A549 (cell line): ENCODE results near the gene RIPOR1. TPM values are rescaled to one million over a fixed set of nuclear protein-coding genes. Genes with fewer than 3 reads are reported as not detected.
"Not testable (repeated sequence)": the region's sequence is repeated elsewhere in the genome, so short reads cannot be mapped to it uniquely, and the experiment has no call there.

Experiments used
- ATAC-seq, 2 experiments: fragments of 200-7000 bp in 1 of 2; fragments of >200 bp in 1 of 2; cut with Nextera tagmentation in 1 of 2; cut with Tn5 transposase in 1 of 2; 3 replicates each; pipeline versions ENCODE4 v1.8.0 to v1.9.1; 2018 to 2020; ENCODE audit warnings: mild to moderate bottlenecking in 1 of 2, moderate library complexity in 1 of 2
- CTCF ChIA-PET: fragments of 300-600 bp; sonication (Branson Sonifier 250); formaldehyde crosslinking; extraction: SDS; loops from one replicate; lab custom pipeline; 2021; ENCODE audit warnings: antibody characterized with exemption, inconsistent platforms; lab: Yijun Ruan, JAX
- POLR2A ChIA-PET: fragments of 350-600 bp; formaldehyde crosslinking; extraction: SDS; loops from one replicate; lab custom pipeline; 2021; ENCODE audit warnings: antibody characterized with exemption, inconsistent platforms; lab: Yijun Ruan, JAX
- DNase-seq, 2 experiments: peaks; one replicate each; pipeline versions ENCODE4 v3.0.0 to v3.0.0-alpha.2; 2011 to 2016; ENCODE audit warnings: low read depth in 1 of 2, low spot score in 1 of 2
- FAIRE-seq: peaks from 2 replicates; lab custom pipeline; 2011; peaks lifted over from hg19 to GRCh38; lab: Jason Lieb, UNC
- H3K27ac ChIP-seq, 2 experiments: fragments of >200 bp; sonication (Bioruptor Twin); formaldehyde crosslinking; 3 replicates each; pipeline ENCODE4 v1.5.1; 2016 to 2017
- H3K4me1 ChIP-seq: fragments of >200 bp; sonication (Bioruptor Twin); formaldehyde crosslinking; 3 replicates; pipeline ENCODE4 v1.6.1; 2016
- H3K4me2 ChIP-seq: fragments of >200 bp; sonication (Bioruptor Twin); formaldehyde crosslinking; 3 replicates; pipeline ENCODE4 v1.6.1; 2016
- H3K4me3 ChIP-seq: fragments of >200 bp; sonication (Bioruptor Twin); formaldehyde crosslinking; 3 replicates; pipeline ENCODE4 v1.5.1; 2016
- H3K9me3 ChIP-seq: fragments of >200 bp; sonication (Bioruptor Twin); formaldehyde crosslinking; 3 replicates; pipeline ENCODE4 v1.6.1; 2016
- BCL3 ChIP-seq: fragments of >200 bp; sonication (Bioruptor Twin); formaldehyde crosslinking; IDR thresholded peaks from 3 replicates; pipeline ENCODE4 v1.6.1; 2016
- CBX2 ChIP-seq: fragments of 200-600 bp; sonication (generic); IDR thresholded peaks from 2 replicates; pipeline ENCODE4 v1.6.1; 2016; ENCODE audit warnings: low read depth, mild to moderate bottlenecking, borderline replicate concordance
- CEBPB ChIP-seq, 2 experiments: fragments of >200 bp in 1 of 2; sonication (Bioruptor Twin) in 1 of 2; formaldehyde crosslinking in 1 of 2; IDR thresholded peaks; 2 replicates each; pipeline ENCODE4 v1.6.1; 2012 to 2016
- FOSL2 ChIP-seq, 2 experiments: fragments of 450-650 bp in 1 of 2; fragments of >200 bp in 1 of 2; sonication (Bioruptor Twin) in 1 of 2; formaldehyde crosslinking; IDR thresholded peaks; 2 replicates each; pipeline versions ENCODE4 v1.5.0 to v1.6.1; 2016 to 2020; ENCODE audit warnings: mild to moderate bottlenecking in 1 of 2, moderate library complexity in 1 of 2
- HEYL ChIP-seq: fragments of 250-450 bp; sonication (Bioruptor Pico); IDR thresholded peaks from 2 replicates; pipeline ENCODE4 v1.8.0; 2021; ENCODE audit warnings: mild to moderate bottlenecking, moderate library complexity
- HOXB13 ChIP-seq: fragments of 250-450 bp; sonication (Bioruptor Pico); IDR thresholded peaks from 2 replicates; pipeline ENCODE4 v1.5.0; 2020; ENCODE audit warnings: low read depth, mild to moderate bottlenecking, moderate library complexity
- HOXB5 ChIP-seq: fragments of 250-450 bp; sonication (Bioruptor Pico); IDR thresholded peaks from 2 replicates; pipeline ENCODE4 v1.5.0; 2020; ENCODE audit warnings: mild to moderate bottlenecking, moderate library complexity
- KDM1A ChIP-seq: fragments of 200-600 bp; sonication (generic); IDR thresholded peaks from 2 replicates; pipeline ENCODE4 v1.6.1; 2016; ENCODE audit warnings: low read depth, mild to moderate bottlenecking
- MAZ ChIP-seq: fragments of 150-350 bp; IDR thresholded peaks from 2 replicates; pipeline ENCODE4 v1.6.1; 2014; ENCODE audit warnings: antibody characterized with exemption, low read depth, low read length, borderline replicate concordance
- NPAS2 ChIP-seq: fragments of 250-450 bp; sonication (Bioruptor Pico); IDR thresholded peaks from 2 replicates; pipeline ENCODE4 v1.8.0; 2022; ENCODE audit warnings: mild to moderate bottlenecking, moderate library complexity, borderline replicate concordance
- NR3C1 ChIP-seq: fragments of >200 bp; sonication (Bioruptor Twin); formaldehyde crosslinking; IDR thresholded peaks from 3 replicates; pipeline ENCODE4 v1.6.1; 2017
- REST ChIP-seq: fragments of 200-600 bp; sonication (generic); IDR thresholded peaks from 2 replicates; pipeline ENCODE4 v1.6.1; 2016; ENCODE audit warnings: antibody characterized with exemption, mild to moderate bottlenecking, moderate library complexity
- RFX5 ChIP-seq: fragments of 450-650 bp; IDR thresholded peaks from 2 replicates; pipeline ENCODE4 v1.7.1; 2014; ENCODE audit warnings: antibody characterized with exemption, mild to moderate bottlenecking, moderate library complexity
- SREBF2 ChIP-seq: fragments of 450-650 bp; IDR thresholded peaks from 2 replicates; pipeline ENCODE4 v1.6.1; 2014; ENCODE audit warnings: mild to moderate bottlenecking, moderate library complexity
- TP53 ChIP-seq: fragments of 250-450 bp; sonication (Bioruptor Pico); IDR thresholded peaks from 2 replicates; pipeline ENCODE4 v1.5.0; 2021; ENCODE audit warnings: mild to moderate bottlenecking, moderate library complexity
- ZC3H11A ChIP-seq: fragments of 450-650 bp; IDR thresholded peaks from 2 replicates; pipeline ENCODE4 v1.6.1; 2014; ENCODE audit warnings: antibody characterized with exemption, mild to moderate bottlenecking
- ZSCAN20 ChIP-seq: fragments of 250-450 bp; sonication (Bioruptor Pico); IDR thresholded peaks from 2 replicates; pipeline ENCODE4 v1.8.0; 2022; ENCODE audit warnings: mild to moderate bottlenecking, moderate library complexity
- WGBS: methylation state at CpG from one replicate; pipeline ENCODE4 v1.1.6; 2017; ENCODE audit errors: missing lambda C conversion rate; 5-methylcytosine and 5-hydroxymethylcytosine counted together
- polyA plus RNA-seq, 4 experiments: library from polyadenylated mRNA; depleted of rRNA in 3 of 4; stranded (reverse); fragments of >200 nt; fragmentation: RNase III in 1 of 4; extraction: RNeasy Plus Mini Kit Qiagen cat#74134 plus additional on column Dnase treatment in 1 of 4; gene quantifications; 2 replicates in 3 of 4; 3 replicates in 1 of 4; pipeline ENCODE4 v1.2.3, GENCODE V29; 2011 to 2017
- TF ChIP-seq, protein P1 (sequence below): IDR thresholded peaks from 2 replicates; pipeline ENCODE4 v1.6.1; 2012
- TF ChIP-seq, protein P2 (sequence below): fragments of 150-350 bp; IDR thresholded peaks from 2 replicates; pipeline ENCODE4 v1.6.1; 2014; ENCODE audit warnings: low read depth, mild to moderate bottlenecking, low read length

Gene RIPOR1
- polyA plus RNA-seq, 2 of the 4 experiments (the other 2 are of a cell fraction) = 7.2 to 23.0 TPM

DNA sequence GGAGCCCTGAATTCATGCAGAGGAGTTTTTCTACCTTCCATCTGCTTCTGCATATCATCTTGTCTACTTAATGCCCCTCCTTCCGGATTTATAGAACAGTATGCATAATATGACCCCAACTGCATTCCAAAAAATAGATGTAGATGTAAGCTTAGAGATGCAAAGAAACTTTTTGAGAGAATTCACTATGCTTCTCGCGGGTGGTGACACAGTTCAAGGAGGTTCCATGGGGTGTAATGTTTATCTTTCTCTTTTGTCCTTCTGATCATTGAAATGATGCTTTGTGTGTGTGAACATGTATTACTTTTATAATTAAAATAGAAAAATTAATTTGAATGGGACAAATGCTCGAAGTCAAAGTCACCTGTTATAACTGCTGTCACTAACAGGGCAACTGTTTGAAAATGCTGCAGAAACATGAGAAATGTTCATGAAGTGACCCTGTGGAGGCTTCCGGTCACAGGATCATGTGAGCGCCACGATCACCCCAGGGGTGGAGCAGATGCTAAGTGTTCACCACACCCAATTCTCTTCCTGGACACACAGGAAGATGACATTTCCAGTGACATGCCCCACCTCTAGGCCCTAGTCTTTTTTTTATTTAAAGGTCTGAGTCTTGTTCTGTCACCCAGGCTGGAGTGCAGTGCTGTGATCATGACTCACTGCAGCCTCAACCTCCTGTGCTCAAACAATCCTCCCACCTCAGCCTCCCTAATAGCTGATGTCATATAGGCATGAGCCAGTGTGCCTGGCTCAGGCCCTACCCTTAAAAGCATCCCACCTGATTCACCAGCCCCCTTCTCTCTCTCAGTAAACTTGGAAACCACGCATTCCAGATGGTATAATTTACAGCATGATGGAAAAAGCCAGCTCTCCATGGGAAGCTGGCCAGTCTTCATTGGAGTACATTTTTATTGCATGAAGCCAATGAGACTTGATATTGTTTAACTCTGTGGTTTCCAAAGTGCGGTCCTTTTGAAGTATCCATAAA is 24.3 kb upstream of the RIPOR1 start:
- no peaks in the 10 kb centered on the region for H3K9me3 ChIP-seq
- ATAC-seq = peak; percentile 24 to 28; a peak in 3 of 6 replicates
- CTCF ChIA-PET = interaction anchor here (0.6 to 6.0 kb wide), 8 partner anchors 10 to 163 kb away, joined by 3 to 38 read pairs (median 4); partner anchors contain the start of gene CARMIL2
- no peak for TF ChIP-seq SREBF2
- no peak for TF ChIP-seq HOXB5 (CRISPR knock-in tag)
- TF ChIP-seq KDM1A = no peak
- TF ChIP-seq, protein P1, sequence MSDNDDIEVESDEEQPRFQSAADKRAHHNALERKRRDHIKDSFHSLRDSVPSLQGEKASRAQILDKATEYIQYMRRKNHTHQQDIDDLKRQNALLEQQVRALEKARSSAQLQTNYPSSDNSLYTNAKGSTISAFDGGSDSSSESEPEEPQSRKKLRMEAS = no peak
- TF ChIP-seq HEYL (CRISPR knock-in tag) = no peak
- TF ChIP-seq, all 56 proteins: peak for 0
- 74% methylated on average over 9 of the region's 9 CpGs for WGBS
- POLR2A ChIA-PET = no interaction called here
- H3K4me1 ChIP-seq = peaks cover 8% of the 10 kb centered on the region; the same call in 1 of the 3 replicates
- H3K27ac ChIP-seq = no peak overlapping the region
- DNase-seq = peak in 1 of 2 experiments; percentile 31
- H3K4me2 ChIP-seq = no peak overlapping the region
- no peak overlapping the region for H3K4me3 ChIP-seq
- FAIRE-seq = no peak

- FAIRE-seq = no peak
- DNase-seq = no peak
- TF ChIP-seq NR3C1 = no peak
- TF ChIP-seq CEBPB (IDR thresholded peaks at IDR 0.05) = no peak
- TF ChIP-seq RFX5 = no peak
- no peak for TF ChIP-seq REST
- no peak for TF ChIP-seq NPAS2 (CRISPR knock-in tag)
- TF ChIP-seq FOSL2 (IDR thresholded peaks at IDR 0.05) = no peak
- TF ChIP-seq FOSL2 (CRISPR knock-in tag; IDR thresholded peaks at IDR 0.05) = no peak
- TF ChIP-seq ZC3H11A = no peak
- no peak for TF ChIP-seq MAZ
- TF ChIP-seq, protein P1 = no peak
- no peak for TF ChIP-seq TP53
- no peak for TF ChIP-seq BCL3
- TF ChIP-seq, all 56 proteins: peak for 0
- no peak for ATAC-seq
- POLR2A ChIA-PET = no interaction called here
- Histone ChIP-seq H3K4me1 (peaks cover 8% of the 10 kb centered on the region; the same call in 1 of the 3 replicates), H3K4me3 (no peak overlapping the region), H3K27ac (no peak overlapping the region), H3K9me3 (no peaks in the 10 kb centered on the region), H3K4me2 (no peak overlapping the region)
- WGBS = 79% methylated on average over 8 of the region's 8 CpGs
- CTCF ChIA-PET = interaction anchor here (0.6 to 6.0 kb wide), 9 partner anchors 8 to 242 kb away, joined by 3 to 38 read pairs (median 3); partner anchors contain the start of gene CARMIL2
Observed at GRCh38 chr16:67506468-67506867, 22.2 kb upstream of the RIPOR1 start.

- Histone ChIP-seq H3K4me1 (peaks cover 8% of the 10 kb centered on the region; the same call in 1 of the 3 replicates), H3K27ac (no peak overlapping the region), H3K4me2 (no peak overlapping the region), H3K9me3 (no peaks in the 10 kb centered on the region), H3K4me3 (no peak overlapping the region)
- WGBS = 73% methylated on average over 4 of the region's 4 CpGs
- ChIA-PET CTCF (interaction anchor here (0.7 to 11.1 kb wide), 7 partner anchors 8 to 154 kb away, joined by 3 to 278 read pairs (median 6); partner anchors contain the start of genes AGRP and ATP6V0D1), POLR2A (no interaction called here)
- FAIRE-seq (no peak), DNase-seq (no peak), ATAC-seq (no peak)
- TF ChIP-seq NR3C1 (no peak), CBX2 (no peak), HOXB13 (CRISPR knock-in tag) (no peak), FOSL2 (IDR thresholded peaks at IDR 0.05) (no peak), FOSL2 (CRISPR knock-in tag; IDR thresholded peaks at IDR 0.05) (no peak), ZSCAN20 (CRISPR knock-in tag) (no peak), CEBPB (IDR thresholded peaks at IDR 0.05) (no peak)
- TF ChIP-seq, protein P2, sequence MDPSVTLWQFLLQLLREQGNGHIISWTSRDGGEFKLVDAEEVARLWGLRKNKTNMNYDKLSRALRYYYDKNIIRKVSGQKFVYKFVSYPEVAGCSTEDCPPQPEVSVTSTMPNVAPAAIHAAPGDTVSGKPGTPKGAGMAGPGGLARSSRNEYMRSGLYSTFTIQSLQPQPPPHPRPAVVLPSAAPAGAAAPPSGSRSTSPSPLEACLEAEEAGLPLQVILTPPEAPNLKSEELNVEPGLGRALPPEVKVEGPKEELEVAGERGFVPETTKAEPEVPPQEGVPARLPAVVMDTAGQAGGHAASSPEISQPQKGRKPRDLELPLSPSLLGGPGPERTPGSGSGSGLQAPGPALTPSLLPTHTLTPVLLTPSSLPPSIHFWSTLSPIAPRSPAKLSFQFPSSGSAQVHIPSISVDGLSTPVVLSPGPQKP = no peak
Observed at GRCh38 chr16:67509016-67509415, 19.6 kb upstream of the RIPOR1 start.

DNA sequence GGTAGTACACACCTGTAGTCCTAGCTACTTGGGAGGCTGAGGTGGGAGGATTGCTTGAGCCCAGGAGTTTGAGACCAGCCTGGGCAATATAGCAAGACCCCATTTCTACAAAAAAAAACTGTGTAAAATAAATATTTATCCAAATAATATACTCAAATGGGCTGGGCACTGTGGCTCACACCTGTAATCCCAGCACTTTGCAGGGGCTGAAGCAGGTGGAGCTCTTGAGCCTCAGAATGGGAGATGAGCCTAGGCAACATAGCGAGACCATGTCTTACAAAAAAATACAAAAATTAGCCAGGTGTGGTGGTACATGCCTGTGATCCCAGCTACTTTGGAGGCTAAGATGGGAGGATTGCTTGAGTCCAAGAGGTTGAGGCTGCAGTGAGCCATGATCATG is 14.7 kb upstream of the RIPOR1 start:
- H3K4me3 ChIP-seq, POLR2A ChIA-PET, H3K9me3 ChIP-seq, FAIRE-seq, DNase-seq: not testable (repeated sequence)
- ATAC-seq = peak in 1 of 2 experiments; percentile 35; a peak in 3 of 6 replicates
- CTCF ChIA-PET = interaction anchor here (0.7 to 11.1 kb wide), 29 partner anchors 8 to 290 kb away, joined by 3 to 278 read pairs (median 5); partner anchors contain the start of genes AGRP, ATP6V0D1, CTCF and PARD6A
- peak overlapping the region; percentile 42; the same call in 2 of the 3 replicates for H3K4me2 ChIP-seq
- H3K27ac ChIP-seq = 0 out of 6 replicates have a peak overlapping the region, but pooled peaks of 1 of the 2 experiments have one; percentile 23
- H3K4me1 ChIP-seq = peaks cover 30% of the 10 kb centered on the region
- 93% methylated on average over 1 of the region's 1 CpG for WGBS
